ENCODE data around the gene LAIR1. TPM values are rescaled to one million over a fixed set of nuclear protein-coding genes. Genes with fewer than 3 reads are reported as not detected.
"Not testable (repeated sequence)": the region's sequence is repeated elsewhere in the genome, so short reads cannot be mapped to it uniquely, and the experiment has no call there.

Gene LAIR1
- total RNA-seq, 4 donors from 2014 or later: 1.0 to 1.9 (median 1.5) TPM

DNA sequence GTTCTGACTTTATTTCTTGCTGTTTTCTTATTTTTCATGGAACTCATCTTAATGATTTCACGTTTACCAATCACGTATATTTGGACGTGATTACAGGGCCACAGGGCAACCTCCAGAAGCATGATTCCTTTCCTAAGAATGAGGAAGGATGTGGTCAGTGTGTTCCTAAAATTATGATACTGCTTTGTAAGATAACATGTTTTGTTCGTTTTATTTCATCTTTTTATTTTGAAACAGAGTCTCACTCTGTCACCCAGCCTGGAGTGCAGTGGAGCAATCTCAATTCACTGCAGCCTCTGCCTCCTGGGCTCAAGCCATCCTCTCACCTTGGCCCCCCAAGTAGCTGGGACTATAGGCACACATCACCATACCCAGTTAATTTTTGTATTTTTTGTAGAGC is 24.8 kb upstream of the LAIR1 start:
- Histone ChIP-seq H3K4me3 (no peak overlapping the region), H3K27me3 (peaks cover 64% of the 10 kb centered on the region), H3K9me3 (no peaks in the 10 kb centered on the region), H3K27ac (no peak overlapping the region), H3K36me3 (no peaks in the 10 kb centered on the region), H3K4me1 (peaks cover 13% of the 10 kb centered on the region)
- 66% methylated on average over 4 of the region's 4 CpGs for WGBS
- no peak for DNase-seq (ENCODE audit: low spot score in 2 of 2)
- TF ChIP-seq POLR2AphosphoS5 (IDR thresholded peaks at IDR 0.05): no peak
- no peak for TF ChIP-seq EP300 (IDR thresholded peaks at IDR 0.05)
- TF ChIP-seq, protein P1, sequence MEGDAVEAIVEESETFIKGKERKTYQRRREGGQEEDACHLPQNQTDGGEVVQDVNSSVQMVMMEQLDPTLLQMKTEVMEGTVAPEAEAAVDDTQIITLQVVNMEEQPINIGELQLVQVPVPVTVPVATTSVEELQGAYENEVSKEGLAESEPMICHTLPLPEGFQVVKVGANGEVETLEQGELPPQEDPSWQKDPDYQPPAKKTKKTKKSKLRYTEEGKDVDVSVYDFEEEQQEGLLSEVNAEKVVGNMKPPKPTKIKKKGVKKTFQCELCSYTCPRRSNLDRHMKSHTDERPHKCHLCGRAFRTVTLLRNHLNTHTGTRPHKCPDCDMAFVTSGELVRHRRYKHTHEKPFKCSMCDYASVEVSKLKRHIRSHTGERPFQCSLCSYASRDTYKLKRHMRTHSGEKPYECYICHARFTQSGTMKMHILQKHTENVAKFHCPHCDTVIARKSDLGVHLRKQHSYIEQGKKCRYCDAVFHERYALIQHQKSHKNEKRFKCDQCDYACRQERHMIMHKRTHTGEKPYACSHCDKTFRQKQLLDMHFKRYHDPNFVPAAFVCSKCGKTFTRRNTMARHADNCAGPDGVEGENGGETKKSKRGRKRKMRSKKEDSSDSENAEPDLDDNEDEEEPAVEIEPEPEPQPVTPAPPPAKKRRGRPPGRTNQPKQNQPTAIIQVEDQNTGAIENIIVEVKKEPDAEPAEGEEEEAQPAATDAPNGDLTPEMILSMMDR (IDR thresholded peaks at IDR 0.05): no peak
- TF ChIP-seq POLR2A (IDR thresholded peaks at IDR 0.05): no peak

DNA sequence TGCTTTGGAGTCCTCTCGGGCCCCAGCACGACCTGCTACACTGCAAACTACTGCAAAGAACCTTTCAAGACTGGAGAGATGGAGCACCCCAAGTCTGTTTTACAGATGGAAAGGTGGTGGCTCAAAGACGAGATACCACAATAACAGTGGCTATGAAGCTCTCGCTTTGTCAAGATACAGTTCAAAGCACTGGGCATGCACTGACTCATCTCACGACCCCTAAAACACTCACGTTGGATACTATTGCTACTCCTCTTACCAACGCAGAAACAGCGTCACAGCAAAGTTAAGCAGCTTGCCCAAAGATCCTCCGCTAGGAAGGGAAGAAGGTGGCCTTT is 24.0 kb upstream of the LAIR1 start:
- peak overlapping the region; percentile 37 for H3K4me3 ChIP-seq
- WGBS: 32% methylated on average over 9 of the region's 9 CpGs
- no peak overlapping the region for H3K27ac ChIP-seq
- peaks cover 13% of the 10 kb centered on the region for H3K4me1 ChIP-seq
- no peak for TF ChIP-seq EP300 (IDR thresholded peaks at IDR 0.05)
- no peak for TF ChIP-seq POLR2A (IDR thresholded peaks at IDR 0.05)
- TF ChIP-seq, protein P1 (IDR thresholded peaks at IDR 0.05): no peak
- TF ChIP-seq POLR2AphosphoS5 (IDR thresholded peaks at IDR 0.05): no peak
- H3K9me3 ChIP-seq: no peaks in the 10 kb centered on the region
- H3K27me3 ChIP-seq: peaks cover 61% of the 10 kb centered on the region
- no peaks in the 10 kb centered on the region for H3K36me3 ChIP-seq
- DNase-seq (ENCODE audit: low spot score in 2 of 2): no peak

DNA sequence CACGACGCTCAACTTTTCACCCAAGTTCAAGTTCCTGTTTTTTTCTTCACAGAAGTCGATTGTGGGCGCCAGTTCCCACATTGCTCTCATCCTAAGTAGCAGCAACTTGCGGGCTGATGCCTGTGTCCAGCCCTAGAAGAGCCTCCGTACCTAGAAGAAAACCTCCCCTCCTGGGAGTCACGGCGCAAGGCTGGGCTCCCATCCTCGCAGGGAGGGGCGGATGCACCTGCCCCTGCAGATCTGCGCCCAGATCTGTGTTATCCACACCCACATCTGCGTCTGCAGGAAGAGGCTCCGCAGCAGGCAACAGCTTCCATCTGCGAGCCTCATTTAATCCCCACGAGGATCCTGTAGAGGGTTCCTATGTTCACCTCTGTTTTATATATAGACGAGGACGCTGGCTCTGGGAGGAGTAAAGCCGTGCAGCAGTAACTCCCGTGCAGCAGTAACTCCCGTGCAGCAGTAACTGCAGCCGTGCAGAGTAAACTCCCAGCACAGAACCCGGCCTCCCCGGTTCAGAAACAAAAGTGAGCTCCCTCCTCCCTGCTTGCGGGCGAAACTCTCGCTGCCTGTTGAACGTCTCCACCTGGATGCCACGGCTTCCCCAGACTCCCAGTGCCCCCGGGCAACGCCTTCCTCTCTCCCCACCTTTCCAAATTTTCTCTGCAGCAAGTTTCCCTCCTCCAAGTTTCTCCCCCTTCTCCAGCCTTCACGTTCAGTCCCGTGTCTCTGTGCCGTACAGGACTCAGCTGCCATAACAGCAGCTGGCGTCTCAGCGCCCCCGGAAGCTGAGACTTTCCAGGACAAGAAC is 23.5 kb upstream of the LAIR1 start:
- no peak for DNase-seq (ENCODE audit: low spot score in 2 of 2)
- H3K4me1 ChIP-seq: peaks cover 13% of the 10 kb centered on the region
- no peak for TF ChIP-seq EP300 (IDR thresholded peaks at IDR 0.05)
- TF ChIP-seq, protein P1 (IDR thresholded peaks at IDR 0.05): no peak
- TF ChIP-seq POLR2AphosphoS5 (IDR thresholded peaks at IDR 0.05): no peak
- TF ChIP-seq POLR2A (IDR thresholded peaks at IDR 0.05): no peak
- peak overlapping the region; percentile 37 for H3K4me3 ChIP-seq
- H3K9me3 ChIP-seq: no peaks in the 10 kb centered on the region
- 7% methylated on average over 35 of the region's 36 CpGs for WGBS
- H3K36me3 ChIP-seq: no peaks in the 10 kb centered on the region
- H3K27me3 ChIP-seq: peaks cover 60% of the 10 kb centered on the region
- H3K27ac ChIP-seq: no peak overlapping the region

DNA sequence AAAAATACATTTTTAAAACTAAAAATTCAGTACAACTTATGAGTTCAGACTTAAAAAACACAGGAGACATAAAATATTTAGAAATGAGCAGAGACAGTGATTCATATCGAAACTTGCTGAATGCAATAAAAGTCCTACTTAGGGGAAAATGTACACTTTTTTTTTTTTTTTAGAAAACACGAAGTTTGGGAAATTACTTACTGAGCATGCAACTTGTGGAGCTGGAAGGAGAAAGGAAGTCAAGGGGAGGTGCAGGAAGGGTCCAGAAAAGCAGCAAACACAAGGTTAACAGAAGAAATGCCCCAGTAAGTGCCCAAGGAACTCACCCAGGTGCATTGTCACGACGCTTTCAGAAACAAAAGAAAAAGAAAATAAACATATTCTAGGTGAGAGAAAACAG is 18.6 kb upstream of the LAIR1 start:
- Histone ChIP-seq H3K27ac (no peak overlapping the region), H3K9me3 (no peaks in the 10 kb centered on the region), H3K4me1 (peaks cover 8% of the 10 kb centered on the region), H3K27me3 (peaks cover 31% of the 10 kb centered on the region), H3K36me3 (no peaks in the 10 kb centered on the region), H3K4me3 (no peak overlapping the region)
- 72% methylated on average over 4 of the region's 4 CpGs for WGBS
- TF ChIP-seq EP300 (IDR thresholded peaks at IDR 0.05) (no peak), POLR2A (IDR thresholded peaks at IDR 0.05) (no peak), POLR2AphosphoS5 (IDR thresholded peaks at IDR 0.05) (no peak)
- TF ChIP-seq, protein P1 (IDR thresholded peaks at IDR 0.05): no peak
- no peak for DNase-seq (ENCODE audit: low spot score in 2 of 2)

DNA sequence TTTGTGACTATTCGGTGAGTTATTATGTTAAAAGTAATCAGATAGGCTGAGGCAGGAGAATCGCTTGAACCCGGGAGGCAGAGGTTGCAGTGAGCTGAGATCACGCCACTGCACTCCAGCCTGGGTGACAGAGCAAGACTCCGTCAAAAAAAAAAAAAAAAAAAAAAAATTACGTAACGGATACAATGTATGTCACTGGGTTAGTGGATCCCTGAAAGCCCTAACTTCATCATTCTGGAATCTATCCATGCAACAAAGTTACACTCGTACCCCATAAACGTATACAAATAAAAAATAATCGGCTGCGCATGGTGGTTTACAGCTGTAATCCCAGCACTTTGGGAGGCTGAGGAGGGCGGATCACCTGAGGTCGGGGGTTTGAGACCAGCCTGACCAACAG is 17.3 kb upstream of the LAIR1 start:
- H3K27ac ChIP-seq; H3K36me3 ChIP-seq; H3K4me3 ChIP-seq; DNase-seq (ENCODE audit: low spot score in 2 of 2); H3K9me3 ChIP-seq; H3K4me1 ChIP-seq: not testable (repeated sequence)
- WGBS: 85% methylated on average over 13 of the region's 13 CpGs
- H3K27me3 ChIP-seq: peaks cover 19% of the 10 kb centered on the region

Measured in suprapubic skin (tissue), 4 donors.